ENCODE measurements around the gene ZDHHC11.

Gene ZDHHC11

GRCh38 chr5:850511-851006 is at the start of gene ZDHHC11:
Gene ZDHHC11 (minus strand): TSS chr5:850986. CDS start chr5:850602, 384 bp downstream.
- DNase-seq (ENCODE audit: low read depth) = no peak

GRCh38 chr5:893711-894110 is 42.9 kb upstream of the ZDHHC11 start:
- no peak for DNase-seq (ENCODE audit: low read depth)

GRCh38 chr5:893137-893506 is 42.3 kb upstream of the ZDHHC11 start:
- no peak for DNase-seq (ENCODE audit: low read depth)

GRCh38 chr5:892394-893136 is 41.8 kb upstream of the ZDHHC11 start, which contains the start of the genes BRD9 and TRIP13:
Gene BRD9 (minus strand): TSS chr5:892801. CDS start chr5:892657, 144 bp downstream.
Gene TRIP13 (plus strand): TSS chr5:892884. CDS start chr5:892999, 115 bp downstream.
- DNase-seq (ENCODE audit: low read depth) = peak; percentile 39

GRCh38 chr5:891837-892393 is 41.1 kb upstream of the ZDHHC11 start:
- no peak for DNase-seq (ENCODE audit: low read depth)

- DNase-seq (ENCODE audit: low read depth) = no peak
Observed at GRCh38 chr5:891117-891836, 40.5 kb upstream of the ZDHHC11 start.

- DNase-seq (ENCODE audit: low read depth) = no peak
Observed at GRCh38 chr5:889075-889710, 38.4 kb upstream of the ZDHHC11 start.

- no peak for DNase-seq (ENCODE audit: low read depth)
Observed at GRCh38 chr5:888638-889035, 37.9 kb upstream of the ZDHHC11 start.

- DNase-seq (ENCODE audit: low read depth) = no peak
Observed at GRCh38 chr5:887947-888637, 37.3 kb upstream of the ZDHHC11 start.

- DNase-seq (ENCODE audit: low read depth) = no peak
Observed at GRCh38 chr5:886716-887325, 36.0 kb upstream of the ZDHHC11 start.

GRCh38 chr5:886036-886435 is 35.2 kb upstream of the ZDHHC11 start:
- no peak for DNase-seq (ENCODE audit: low read depth)

- no peak for DNase-seq (ENCODE audit: low read depth)
Observed at GRCh38 chr5:885529-885928, 34.7 kb upstream of the ZDHHC11 start.

GRCh38 chr5:885127-885442 is 34.3 kb upstream of the ZDHHC11 start:
- no peak for DNase-seq (ENCODE audit: low read depth)

- DNase-seq (ENCODE audit: low read depth) = no peak
Observed at GRCh38 chr5:884345-885126, 33.8 kb upstream of the ZDHHC11 start.

GRCh38 chr5:883475-884181 is 32.8 kb upstream of the ZDHHC11 start:
- DNase-seq (ENCODE audit: low read depth) = no peak

GRCh38 chr5:882253-883183 is 31.7 kb upstream of the ZDHHC11 start:
- no peak for DNase-seq (ENCODE audit: low read depth)

GRCh38 chr5:881551-881935 is 30.8 kb upstream of the ZDHHC11 start:
- DNase-seq (ENCODE audit: low read depth) = no peak

GRCh38 chr5:880816-881550 is 30.2 kb upstream of the ZDHHC11 start:
- no peak for DNase-seq (ENCODE audit: low read depth)

Measured in GM04504 (cell line).